Measurements from ENCODE around the gene SLC12A4.
A peak's percentile ranks its signal among the peaks of the same experiment; 100 is the strongest.
"Not testable (repeated sequence)": the region's sequence is repeated elsewhere in the genome, so short reads cannot be mapped to it uniquely, and the experiment has no call there.

Gene SLC12A4

GRCh38 chr16:67922740-67923139 is 45.7 kb downstream of the SLC12A4 start:
- H3K4me3 ChIP-seq (ENCODE audit: low read depth, low read length): no peak overlapping the region

GRCh38 chr16:67922221-67922620 is 46.2 kb downstream of the SLC12A4 start:
- peaks cover 13% of the 10 kb centered on the region for H3K79me2 ChIP-seq (ENCODE audit: control insufficient read depth, insufficient read depth, low read length, unreplicated experiment)
- no peak overlapping the region for H3K27ac ChIP-seq (ENCODE audit: low read depth, low read length)
- H2AFZ ChIP-seq (ENCODE audit: low read length, unreplicated experiment): no peak overlapping the region
- peaks cover 25% of the 10 kb centered on the region for H3K4me1 ChIP-seq (ENCODE audit: control insufficient read depth, insufficient read depth, low read length, unreplicated experiment)
- H3K36me3 ChIP-seq (ENCODE audit: insufficient read depth, low read length): no peaks in the 10 kb centered on the region
- H3K4me3 ChIP-seq (ENCODE audit: low read depth, low read length): no peak overlapping the region
- no peaks in the 10 kb centered on the region for H3K27me3 ChIP-seq (ENCODE audit: insufficient read depth, low read length)

More at GRCh38 chr16:67922740-67923139, 45.7 kb downstream of the SLC12A4 start:
- no peaks in the 10 kb centered on the region for H3K27me3 ChIP-seq (ENCODE audit: insufficient read depth, low read length)
- no peaks in the 10 kb centered on the region for H3K36me3 ChIP-seq (ENCODE audit: insufficient read depth, low read length)
- no peak overlapping the region for H2AFZ ChIP-seq (ENCODE audit: low read length, unreplicated experiment)
- peaks cover 13% of the 10 kb centered on the region for H3K79me2 ChIP-seq (ENCODE audit: control insufficient read depth, insufficient read depth, low read length, unreplicated experiment)
- peaks cover 20% of the 10 kb centered on the region for H3K4me1 ChIP-seq (ENCODE audit: control insufficient read depth, insufficient read depth, low read length, unreplicated experiment)
- no peak overlapping the region for H3K27ac ChIP-seq (ENCODE audit: low read depth, low read length)

- Histone ChIP-seq H3K36me3 (ENCODE audit: insufficient read depth, low read length) (no peaks in the 10 kb centered on the region), H3K27ac (ENCODE audit: low read depth, low read length) (no peak overlapping the region), H3K4me3 (ENCODE audit: low read depth, low read length) (no peak overlapping the region), H3K27me3 (ENCODE audit: insufficient read depth, low read length) (no peaks in the 10 kb centered on the region), H2AFZ (ENCODE audit: low read length, unreplicated experiment) (no peak overlapping the region), H3K4me1 (ENCODE audit: control insufficient read depth, insufficient read depth, low read length, unreplicated experiment) (peaks cover 28% of the 10 kb centered on the region), H3K79me2 (ENCODE audit: control insufficient read depth, insufficient read depth, low read length, unreplicated experiment) (peaks cover 13% of the 10 kb centered on the region)
Observed at GRCh38 chr16:67919622-67920221, 48.7 kb downstream of the SLC12A4 start.

GRCh38 chr16:67917852-67918236 is 50.6 kb downstream of the SLC12A4 start:
- no peak overlapping the region for H2AFZ ChIP-seq (ENCODE audit: low read length, unreplicated experiment)
- H3K27me3 ChIP-seq (ENCODE audit: insufficient read depth, low read length): no peaks in the 10 kb centered on the region
- no peaks in the 10 kb centered on the region for H3K36me3 ChIP-seq (ENCODE audit: insufficient read depth, low read length)
- peak overlapping the region; percentile 65 for H3K27ac ChIP-seq (ENCODE audit: low read depth, low read length)
- peaks cover 28% of the 10 kb centered on the region for H3K4me1 ChIP-seq (ENCODE audit: control insufficient read depth, insufficient read depth, low read length, unreplicated experiment)
- H3K4me3 ChIP-seq (ENCODE audit: low read depth, low read length): no peak overlapping the region
- H3K79me2 ChIP-seq (ENCODE audit: control insufficient read depth, insufficient read depth, low read length, unreplicated experiment): peaks cover 13% of the 10 kb centered on the region

GRCh38 chr16:67917140-67917851 is 51.1 kb downstream of the SLC12A4 start:
- H3K4me1 ChIP-seq (ENCODE audit: control insufficient read depth, insufficient read depth, low read length, unreplicated experiment): peaks cover 28% of the 10 kb centered on the region
- peaks cover 13% of the 10 kb centered on the region for H3K79me2 ChIP-seq (ENCODE audit: control insufficient read depth, insufficient read depth, low read length, unreplicated experiment)
- H3K27me3 ChIP-seq (ENCODE audit: insufficient read depth, low read length): no peaks in the 10 kb centered on the region
- peak overlapping the region; percentile 65 for H3K27ac ChIP-seq (ENCODE audit: low read depth, low read length)
- no peak overlapping the region for H3K4me3 ChIP-seq (ENCODE audit: low read depth, low read length)
- H2AFZ ChIP-seq (ENCODE audit: low read length, unreplicated experiment): no peak overlapping the region
- no peaks in the 10 kb centered on the region for H3K36me3 ChIP-seq (ENCODE audit: insufficient read depth, low read length)

- 0 out of 2 replicates have a peak overlapping the region, but pooled peaks have one; percentile 65 for H3K27ac ChIP-seq (ENCODE audit: low read depth, low read length)
- no peak overlapping the region for H3K4me3 ChIP-seq (ENCODE audit: low read depth, low read length)
- H3K4me1 ChIP-seq (ENCODE audit: control insufficient read depth, insufficient read depth, low read length, unreplicated experiment): peaks cover 28% of the 10 kb centered on the region
- H3K27me3 ChIP-seq (ENCODE audit: insufficient read depth, low read length): no peaks in the 10 kb centered on the region
- peaks cover 13% of the 10 kb centered on the region for H3K79me2 ChIP-seq (ENCODE audit: control insufficient read depth, insufficient read depth, low read length, unreplicated experiment)
- H2AFZ ChIP-seq (ENCODE audit: low read length, unreplicated experiment): no peak overlapping the region
- no peaks in the 10 kb centered on the region for H3K36me3 ChIP-seq (ENCODE audit: insufficient read depth, low read length)
Observed at GRCh38 chr16:67915831-67916723, 52.4 kb downstream of the SLC12A4 start.

GRCh38 chr16:67915496-67915769 is 53.0 kb downstream of the SLC12A4 start:
- peaks cover 28% of the 10 kb centered on the region for H3K4me1 ChIP-seq (ENCODE audit: control insufficient read depth, insufficient read depth, low read length, unreplicated experiment)
- H3K27me3 ChIP-seq (ENCODE audit: insufficient read depth, low read length); H3K36me3 ChIP-seq (ENCODE audit: insufficient read depth, low read length); H3K27ac ChIP-seq (ENCODE audit: low read depth, low read length); H3K4me3 ChIP-seq (ENCODE audit: low read depth, low read length); H2AFZ ChIP-seq (ENCODE audit: low read length, unreplicated experiment): not testable (repeated sequence)
- peaks cover 13% of the 10 kb centered on the region for H3K79me2 ChIP-seq (ENCODE audit: control insufficient read depth, insufficient read depth, low read length, unreplicated experiment)

GRCh38 chr16:67914758-67915495 is 53.5 kb downstream of the SLC12A4 start:
- Histone ChIP-seq H3K4me1 (ENCODE audit: control insufficient read depth, insufficient read depth, low read length, unreplicated experiment) (peaks cover 28% of the 10 kb centered on the region), H3K27me3 (ENCODE audit: insufficient read depth, low read length) (no peaks in the 10 kb centered on the region), H3K36me3 (ENCODE audit: insufficient read depth, low read length) (no peaks in the 10 kb centered on the region), H3K79me2 (ENCODE audit: control insufficient read depth, insufficient read depth, low read length, unreplicated experiment) (peaks cover 13% of the 10 kb centered on the region), H2AFZ (ENCODE audit: low read length, unreplicated experiment) (no peak overlapping the region), H3K27ac (ENCODE audit: low read depth, low read length) (no peak overlapping the region), H3K4me3 (ENCODE audit: low read depth, low read length) (no peak overlapping the region)

GRCh38 chr16:67910158-67910557 is 58.3 kb downstream of the SLC12A4 start:
- Histone ChIP-seq H3K36me3 (ENCODE audit: insufficient read depth, low read length) (0 out of 2 replicates have a peak, but pooled peaks cover 5% of the 10 kb centered on the region), H3K4me1 (ENCODE audit: control insufficient read depth, insufficient read depth, low read length, unreplicated experiment) (no peaks in the 10 kb centered on the region), H2AFZ (ENCODE audit: low read length, unreplicated experiment) (no peak overlapping the region), H3K4me3 (ENCODE audit: low read depth, low read length) (no peak overlapping the region), H3K27me3 (ENCODE audit: insufficient read depth, low read length) (no peaks in the 10 kb centered on the region), H3K27ac (ENCODE audit: low read depth, low read length) (no peak overlapping the region), H3K79me2 (ENCODE audit: control insufficient read depth, insufficient read depth, low read length, unreplicated experiment) (no peaks in the 10 kb centered on the region)

GRCh38 chr16:67909056-67909742 is 59.2 kb downstream of the SLC12A4 start:
- Histone ChIP-seq H3K27me3 (ENCODE audit: insufficient read depth, low read length) (no peaks in the 10 kb centered on the region), H3K79me2 (ENCODE audit: control insufficient read depth, insufficient read depth, low read length, unreplicated experiment) (no peaks in the 10 kb centered on the region), H3K36me3 (ENCODE audit: insufficient read depth, low read length) (0 out of 2 replicates have a peak, but pooled peaks cover 5% of the 10 kb centered on the region), H3K27ac (ENCODE audit: low read depth, low read length) (no peak overlapping the region), H3K4me1 (ENCODE audit: control insufficient read depth, insufficient read depth, low read length, unreplicated experiment) (no peaks in the 10 kb centered on the region), H3K4me3 (ENCODE audit: low read depth, low read length) (no peak overlapping the region), H2AFZ (ENCODE audit: low read length, unreplicated experiment) (no peak overlapping the region)
